ENCODE results near the gene ANO9. TPM values are rescaled to one million over a fixed set of nuclear protein-coding genes. Genes with fewer than 3 reads are reported as not detected.
"Not testable (repeated sequence)": the region's sequence is repeated elsewhere in the genome, so short reads cannot be mapped to it uniquely, and the experiment has no call there.

Gene ANO9
- total and polyA plus RNA-seq, 4 experiments from 2014 or later: 9.4 to 123 (median 67.8) TPM

- Histone ChIP-seq H3K36me3 (ENCODE audit: insufficient read depth, low read length) (peaks cover 11% of the 10 kb centered on the region), H3K9me3 (ENCODE audit: control insufficient read depth in 1 of 2, low read length in 2 of 2) (no peaks in the 10 kb centered on the region), H3K27ac (ENCODE audit: low read depth, low read length) (no peak overlapping the region), H3K4me3 (ENCODE audit: low read length in 2 of 2) (no peak overlapping the region), H3K4me1 (ENCODE audit: insufficient read depth, low read length) (no peaks in the 10 kb centered on the region), H3K27me3 (ENCODE audit: insufficient read depth, low read length) (no peaks in the 10 kb centered on the region)
- ChIA-PET POLR2A (ENCODE audit: partially characterized antibody) (interaction anchor here (0.9 kb wide), 1 partner anchor 11 kb away, joined by 5 read pairs; no protein-coding TSS in a partner anchor), CTCF (ENCODE audit: partially characterized antibody) (interaction anchor here (0.5 to 1.9 kb wide), 2 partner anchors 12 to 19 kb away, joined by 3 to 4 read pairs; no protein-coding TSS in a partner anchor)
- Mint-ChIP-seq H3K36me3 (peaks cover 24 to 25% of the 10 kb centered on the region in 2 donors), H3K9me3 (no peaks in the 10 kb centered on the region), H3K27ac (no peak overlapping the region), H3K4me1 (peaks cover 0 to 1% (median under 1%) of the 10 kb centered on the region in 4 donors), H3K27me3 (no peaks in the 10 kb centered on the region), H3K4me3 (no peak overlapping the region)
- DNase-seq: peak in 1 of 5 donors; percentile 11
- intact Hi-C loops (cut with micrococcal nuclease): no loop called here
Measured at GRCh38 chr11:428295-428694, 13.5 kb downstream of the ANO9 start.

- Histone ChIP-seq H3K27me3 (ENCODE audit: insufficient read depth, low read length) (no peaks in the 10 kb centered on the region), H3K36me3 (ENCODE audit: insufficient read depth, low read length) (no peaks in the 10 kb centered on the region), H3K4me3 (ENCODE audit: low read length in 2 of 2) (no peak overlapping the region), H3K9me3 (ENCODE audit: control insufficient read depth in 1 of 2, low read length in 2 of 2) (no peaks in the 10 kb centered on the region), H3K4me1 (ENCODE audit: insufficient read depth, low read length) (no peaks in the 10 kb centered on the region), H3K27ac (ENCODE audit: low read depth, low read length) (no peak overlapping the region)
- Mint-ChIP-seq H3K27ac (no peak overlapping the region), H3K36me3 (peaks cover 28 to 31% of the 10 kb centered on the region in 2 donors), H3K4me3 (no peak overlapping the region), H3K27me3 (no peaks in the 10 kb centered on the region), H3K4me1 (peaks cover 0 to 1% (median under 1%) of the 10 kb centered on the region in 4 donors), H3K9me3 (no peaks in the 10 kb centered on the region)
- ChIA-PET CTCF (ENCODE audit: partially characterized antibody) (interaction anchor here (1.5 kb wide), 2 partner anchors 12 to 21 kb away, joined by 4 to 5 read pairs; partner anchors contain the start of gene SIGIRR), POLR2A (ENCODE audit: partially characterized antibody) (interaction anchor here (0.8 to 1.9 kb wide), 2 partner anchors 10 to 12 kb away, joined by 4 to 12 read pairs; partner anchors contain the start of gene SIGIRR)
- intact Hi-C loops (cut with micrococcal nuclease): no loop called here
- DNase-seq: peak in 1 of 5 donors; percentile 19
Measured at GRCh38 chr11:426851-427250, 15.0 kb downstream of the ANO9 start.

GRCh38 chr11:425301-425700 lies 16.5 kb downstream of the ANO9 start:
- Histone ChIP-seq H3K27me3 (ENCODE audit: insufficient read depth, low read length) (no peaks in the 10 kb centered on the region), H3K4me1 (ENCODE audit: insufficient read depth, low read length) (no peaks in the 10 kb centered on the region), H3K27ac (ENCODE audit: low read depth, low read length) (no peak overlapping the region), H3K9me3 (ENCODE audit: control insufficient read depth in 1 of 2, low read length in 2 of 2) (no peaks in the 10 kb centered on the region), H3K36me3 (ENCODE audit: insufficient read depth, low read length) (no peaks in the 10 kb centered on the region), H3K4me3 (ENCODE audit: low read length in 2 of 2) (no peak overlapping the region)
- Mint-ChIP-seq H3K27me3 (no peaks in the 10 kb centered on the region), H3K4me1 (peaks cover 0 to 1% (median under 1%) of the 10 kb centered on the region in 4 donors), H3K4me3 (no peak overlapping the region), H3K9me3 (no peaks in the 10 kb centered on the region), H3K27ac (peak overlapping the region in 1 of 7 donors; percentile 1), H3K36me3 (peaks cover 28 to 31% of the 10 kb centered on the region in 2 donors)
- ChIA-PET POLR2A (ENCODE audit: partially characterized antibody) (interaction anchor here (1.2 to 1.9 kb wide), 2 partner anchors 8 to 22 kb away, joined by 3 to 12 read pairs; no protein-coding TSS in a partner anchor), CTCF (ENCODE audit: partially characterized antibody) (no interaction called here)
- intact Hi-C loops (cut with micrococcal nuclease): no loop called here
- no peak for DNase-seq

GRCh38 chr11:424766-425165 lies 17.0 kb downstream of the ANO9 start:
- H3K9me3 Mint-ChIP-seq; H3K9me3 ChIP-seq (ENCODE audit: control insufficient read depth in 1 of 2, low read length in 2 of 2); H3K27me3 ChIP-seq (ENCODE audit: insufficient read depth, low read length); DNase-seq; H3K4me1 ChIP-seq (ENCODE audit: insufficient read depth, low read length); CTCF ChIA-PET (ENCODE audit: partially characterized antibody); H3K27me3 Mint-ChIP-seq; H3K4me1 Mint-ChIP-seq; H3K27ac ChIP-seq (ENCODE audit: low read depth, low read length); H3K4me3 ChIP-seq (ENCODE audit: low read length in 2 of 2); intact Hi-C loops (cut with micrococcal nuclease); H3K36me3 ChIP-seq (ENCODE audit: insufficient read depth, low read length); H3K4me3 Mint-ChIP-seq: not testable (repeated sequence)
- peak overlapping the region in 2 of 7 donors; percentile 65 to 70 for H3K27ac Mint-ChIP-seq
- peaks cover 28 to 31% of the 10 kb centered on the region in 2 donors for H3K36me3 Mint-ChIP-seq
- POLR2A ChIA-PET (ENCODE audit: partially characterized antibody): interaction anchor here (1.2 to 1.4 kb wide), 2 partner anchors 17 to 23 kb away, joined by 3 read pairs; partner anchors contain the start of gene ANO9

- H3K36me3 ChIP-seq (ENCODE audit: insufficient read depth, low read length): no peaks in the 10 kb centered on the region
- H3K36me3 Mint-ChIP-seq: peaks cover 28% of the 10 kb centered on the region in 2 donors
- H3K9me3 Mint-ChIP-seq: no peaks in the 10 kb centered on the region
- H3K9me3 ChIP-seq (ENCODE audit: control insufficient read depth in 1 of 2, low read length in 2 of 2): no peaks in the 10 kb centered on the region
- H3K27me3 Mint-ChIP-seq: no peaks in the 10 kb centered on the region
- CTCF ChIA-PET (ENCODE audit: partially characterized antibody): interaction anchor here (1.6 kb wide), 1 partner anchor 173 kb away, joined by 3 read pairs; no protein-coding TSS in a partner anchor
- H3K4me1 Mint-ChIP-seq: peaks cover 0 to 1% (median under 1%) of the 10 kb centered on the region in 4 donors
- H3K4me3 Mint-ChIP-seq: no peak overlapping the region
- no peaks in the 10 kb centered on the region for H3K4me1 ChIP-seq (ENCODE audit: insufficient read depth, low read length)
- peak overlapping the region in 1 of 7 donors; percentile 4 for H3K27ac Mint-ChIP-seq
- no peak for DNase-seq
- H3K27me3 ChIP-seq (ENCODE audit: insufficient read depth, low read length): no peaks in the 10 kb centered on the region
- H3K27ac ChIP-seq (ENCODE audit: low read depth, low read length): no peak overlapping the region
- H3K4me3 ChIP-seq (ENCODE audit: low read length in 2 of 2): no peak overlapping the region
- POLR2A ChIA-PET (ENCODE audit: partially characterized antibody): interaction anchor here (1.4 kb wide), 1 partner anchor 18 kb away, joined by 3 read pairs; the partner anchor contains the start of gene ANO9
- intact Hi-C loops (cut with micrococcal nuclease): no loop called here
Measured at GRCh38 chr11:424232-424631, 17.6 kb downstream of the ANO9 start.

GRCh38 chr11:422249-422656 lies 19.6 kb downstream of the ANO9 start:
- ChIA-PET CTCF (ENCODE audit: partially characterized antibody) (interaction anchor here (0.9 to 1.6 kb wide), 3 partner anchors 15 to 56 kb away, joined by 3 read pairs; no protein-coding TSS in a partner anchor), POLR2A (ENCODE audit: partially characterized antibody) (interaction anchor here (0.6 to 0.9 kb wide), 2 partner anchors 21 to 28 kb away, joined by 3 read pairs; partner anchors contain the start of gene PTDSS2)
- Mint-ChIP-seq H3K4me3 (no peak overlapping the region), H3K27me3 (no peaks in the 10 kb centered on the region), H3K9me3 (no peaks in the 10 kb centered on the region), H3K27ac (peak overlapping the region in 3 of 7 donors; percentile 5 to 68 (median 32)), H3K4me1 (peaks cover 0 to 11% (median 1%) of the 10 kb centered on the region in 4 donors), H3K36me3 (peaks cover 17% of the 10 kb centered on the region in 2 donors)
- DNase-seq: peak in 1 of 5 donors; percentile 5
- Histone ChIP-seq H3K27me3 (ENCODE audit: insufficient read depth, low read length) (no peaks in the 10 kb centered on the region), H3K4me3 (ENCODE audit: low read length in 2 of 2) (no peak overlapping the region), H3K36me3 (ENCODE audit: insufficient read depth, low read length) (no peaks in the 10 kb centered on the region), H3K4me1 (ENCODE audit: insufficient read depth, low read length) (peaks cover 6% of the 10 kb centered on the region), H3K9me3 (ENCODE audit: control insufficient read depth in 1 of 2, low read length in 2 of 2) (no peaks in the 10 kb centered on the region), H3K27ac (ENCODE audit: low read depth, low read length) (no peak overlapping the region)
- intact Hi-C loops (cut with micrococcal nuclease): no loop called here

GRCh38 chr11:420911-421321 lies 20.9 kb downstream of the ANO9 start:
- peaks cover 0 to 16% (median 2%) of the 10 kb centered on the region in 4 donors for H3K4me1 Mint-ChIP-seq
- Histone ChIP-seq H3K27ac (ENCODE audit: low read depth, low read length) (no peak overlapping the region), H3K36me3 (ENCODE audit: insufficient read depth, low read length) (no peaks in the 10 kb centered on the region), H3K27me3 (ENCODE audit: insufficient read depth, low read length) (no peaks in the 10 kb centered on the region), H3K4me3 (ENCODE audit: low read length in 2 of 2) (no peak overlapping the region), H3K9me3 (ENCODE audit: control insufficient read depth in 1 of 2, low read length in 2 of 2) (no peaks in the 10 kb centered on the region), H3K4me1 (ENCODE audit: insufficient read depth, low read length) (peaks cover 8% of the 10 kb centered on the region)
- H3K36me3 Mint-ChIP-seq: peaks cover 16 to 17% of the 10 kb centered on the region in 2 donors
- no peak overlapping the region for H3K27ac Mint-ChIP-seq
- intact Hi-C loops (cut with micrococcal nuclease): no loop called here
- no peaks in the 10 kb centered on the region for H3K27me3 Mint-ChIP-seq
- H3K9me3 Mint-ChIP-seq: no peaks in the 10 kb centered on the region
- DNase-seq: peak in 1 of 5 donors; percentile 30
- POLR2A ChIA-PET (ENCODE audit: partially characterized antibody): no interaction called here
- no peak overlapping the region for H3K4me3 Mint-ChIP-seq
- CTCF ChIA-PET (ENCODE audit: partially characterized antibody): no interaction called here
